WTC11 (cell line): ENCODE data around the gene SAP30L. TPM values are rescaled to one million over a fixed set of nuclear protein-coding genes. Genes with fewer than 3 reads are reported as not detected.

ENCODE experiments used
- ATAC-seq: fragments of 200-7000 bp; cut with Tn5 transposase; 2 replicates; pipeline ENCODE4 v1.10.0; 2021; ENCODE audit warnings: mild to moderate bottlenecking, moderate library complexity
- CTCF ChIA-PET: fragments of 300-600 bp; sonication (Branson Sonifier 250); formaldehyde crosslinking; loops from one replicate; lab custom pipeline; 2021; ENCODE audit warnings: antibody characterized with exemption; lab: Charles Lee
- POLR2A ChIA-PET: fragments of 350-600 bp; sonication (Branson Sonifier 250); formaldehyde crosslinking; loops from one replicate; lab custom pipeline; 2021; ENCODE audit warnings: antibody characterized with exemption; lab: Charles Lee
- DNase-seq: peaks from one replicate; pipeline ENCODE4 v3.0.0; 2021; ENCODE audit warnings: low spot score
- H3K27ac Mint-ChIP-seq: 2 replicates; pipeline ENCODE4 v1.8.0; 2021; ENCODE audit warnings: mixed read lengths
- H3K27me3 Mint-ChIP-seq: 2 replicates; pipeline ENCODE4 v1.8.0; 2021; ENCODE audit warnings: low read depth, mild to moderate bottlenecking, moderate library complexity, mixed read lengths
- H3K36me3 Mint-ChIP-seq: 2 replicates; pipeline ENCODE4 v1.8.0; 2021; ENCODE audit warnings: mixed read lengths
- H3K4me1 Mint-ChIP-seq: 2 replicates; pipeline ENCODE4 v1.8.0; 2022; ENCODE audit warnings: mixed read lengths
- H3K4me3 Mint-ChIP-seq: 2 replicates; pipeline ENCODE4 v1.8.0; 2021; ENCODE audit warnings: mild to moderate bottlenecking, moderate library complexity, mixed read lengths
- H3K9me3 Mint-ChIP-seq: 2 replicates; pipeline ENCODE4 v1.8.0; 2021; ENCODE audit warnings: mixed read lengths
- AR ChIP-seq: fragments of 250-450 bp; sonication (Bioruptor Pico); IDR thresholded peaks from 2 replicates; pipeline ENCODE4 v1.9.0; 2021; ENCODE audit warnings: mild to moderate bottlenecking
- FOXP4 ChIP-seq: sonication (generic); formaldehyde crosslinking; IDR thresholded peaks from 2 replicates; pipeline ENCODE4 v1.8.0; 2022; ENCODE audit warnings: mild to moderate bottlenecking, missing genetic modification reagents
- OVOL2 ChIP-seq: fragments of 250-450 bp; sonication (Bioruptor Pico); IDR thresholded peaks from 2 replicates; pipeline ENCODE4 v1.9.0; 2021; ENCODE audit warnings: mild to moderate bottlenecking, borderline replicate concordance
- RELA ChIP-seq: sonication (generic); formaldehyde crosslinking; IDR thresholded peaks from 2 replicates; pipeline ENCODE4 v1.8.1; 2022; ENCODE audit warnings: missing genetic modification reagents, mild to moderate bottlenecking, borderline replicate concordance
- SMAD3 ChIP-seq: sonication (generic); formaldehyde crosslinking; IDR thresholded peaks from 2 replicates; pipeline ENCODE4 v1.8.0; 2022; ENCODE audit warnings: missing genetic modification reagents, mild to moderate bottlenecking, borderline replicate concordance
- USF2 ChIP-seq: sonication (generic); formaldehyde crosslinking; IDR thresholded peaks from 2 replicates; pipeline ENCODE4 v1.8.1; 2023; ENCODE audit warnings: mild to moderate bottlenecking, missing genetic modification reagents, moderate library complexity
- ZBTB21 ChIP-seq: sonication (generic); formaldehyde crosslinking; IDR thresholded peaks from 2 replicates; pipeline ENCODE4 v1.8.1; 2023; ENCODE audit warnings: mild to moderate bottlenecking, missing genetic modification reagents, borderline replicate concordance
- ZBTB43 ChIP-seq: sonication (generic); formaldehyde crosslinking; IDR thresholded peaks from 2 replicates; pipeline ENCODE4 v1.8.1; 2023; ENCODE audit warnings: mild to moderate bottlenecking, missing genetic modification reagents
- ZNF425 ChIP-seq: fragments of 250-450 bp; sonication (Bioruptor Pico); conservative IDR thresholded peaks from 2 replicates; pipeline ENCODE4 v1.9.0; 2021; ENCODE audit warnings: mild to moderate bottlenecking
- total RNA-seq: library from RNA; stranded (reverse); gene quantifications from 3 replicates; pipeline ENCODE4 v1.2.3, GENCODE V29; 2021

SAP30L gene
- total RNA-seq, 1 experiment from 2014 or later: 33.5 TPM

- TF ChIP-seq ZBTB21 (CRISPR knock-in tag): no peak
- TF ChIP-seq FOXP4 (CRISPR knock-in tag): no peak
- TF ChIP-seq OVOL2: no peak
- TF ChIP-seq ZNF425 (CRISPR knock-in tag): no peak
- no peak for TF ChIP-seq RELA
- no peak for TF ChIP-seq USF2 (CRISPR knock-in tag)
These were observed 14.7 kb upstream of the SAP30L start (continued) for GRCh38 chr5:154430961-154431630.

GRCh38 chr5:154435226-154435625 is 10.6 kb upstream of the SAP30L start:
- H3K4me3 Mint-ChIP-seq: no peak overlapping the region

More at GRCh38 chr5:154435226-154435625, 10.6 kb upstream of the SAP30L start:
- ChIA-PET CTCF (no interaction called here), POLR2A (no interaction called here)
- ATAC-seq: no peak
- Mint-ChIP-seq H3K4me1 (no peaks in the 10 kb centered on the region), H3K27ac (no peak overlapping the region), H3K27me3 (no peaks in the 10 kb centered on the region)
- DNase-seq: no peak
- no peak for TF ChIP-seq SMAD3 (CRISPR knock-in tag)
- TF ChIP-seq ZBTB43 (CRISPR knock-in tag): no peak
- TF ChIP-seq AR (CRISPR knock-in tag): no peak
- no peak for TF ChIP-seq RELA
- TF ChIP-seq, all 79 proteins: peak for 0
- Mint-ChIP-seq H3K36me3 (peaks cover 32% of the 10 kb centered on the region), H3K9me3 (peaks cover 5% of the 10 kb centered on the region)
